DMS79 treated with DMSO at 0.1 percent for 48 hours (cell line): ENCODE results near the gene PKD2.
A peak's percentile ranks its signal among the peaks of the same experiment; 100 is the strongest.

Experiments
- DNase-seq: peaks from one replicate; lab custom pipeline; 2025; lab: John Stamatoyannopoulos, UW

PKD2 gene

GRCh38 chr4:88027611-88028608, 20.5 kb downstream of the PKD2 start:
- DNase-seq = no peak

- no peak for DNase-seq
Measured at GRCh38 chr4:88028946-88029345, 21.5 kb downstream of the PKD2 start.

GRCh38 chr4:88029556-88029955, 22.1 kb downstream of the PKD2 start:
- no peak for DNase-seq

GRCh38 chr4:88030565-88031310, 23.3 kb downstream of the PKD2 start:
- no peak for DNase-seq

DNA sequence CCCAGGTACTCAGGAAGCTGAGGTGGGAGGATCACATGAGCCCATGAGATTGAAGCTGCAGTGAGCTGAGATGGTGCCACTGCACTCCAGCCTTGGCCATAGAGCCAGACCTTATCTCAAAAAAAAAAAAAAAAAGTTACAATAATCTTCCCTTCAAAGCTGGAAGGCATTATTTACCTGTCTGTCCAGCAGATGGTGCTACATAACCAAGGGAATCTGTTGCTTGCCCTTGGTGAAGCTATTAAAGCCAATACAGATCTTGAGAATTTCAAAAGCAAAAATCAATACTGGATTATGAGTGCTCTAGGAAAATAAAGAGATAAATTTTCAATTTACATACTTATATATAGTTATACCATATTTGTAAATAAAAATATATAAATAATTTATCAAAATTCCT, 25.9 kb downstream of the PKD2 start:
- DNase-seq = peak; percentile 1

- no peak for DNase-seq
Measured at GRCh38 chr4:88035292-88035691, 27.9 kb downstream of the PKD2 start.

- DNase-seq = no peak
Measured at GRCh38 chr4:88037447-88037846, 30.0 kb downstream of the PKD2 start.

- no peak for DNase-seq
Measured at GRCh38 chr4:88037936-88038335, 30.5 kb downstream of the PKD2 start.

GRCh38 chr4:88040707-88041106, 33.3 kb downstream of the PKD2 start:
- DNase-seq = no peak

DNA sequence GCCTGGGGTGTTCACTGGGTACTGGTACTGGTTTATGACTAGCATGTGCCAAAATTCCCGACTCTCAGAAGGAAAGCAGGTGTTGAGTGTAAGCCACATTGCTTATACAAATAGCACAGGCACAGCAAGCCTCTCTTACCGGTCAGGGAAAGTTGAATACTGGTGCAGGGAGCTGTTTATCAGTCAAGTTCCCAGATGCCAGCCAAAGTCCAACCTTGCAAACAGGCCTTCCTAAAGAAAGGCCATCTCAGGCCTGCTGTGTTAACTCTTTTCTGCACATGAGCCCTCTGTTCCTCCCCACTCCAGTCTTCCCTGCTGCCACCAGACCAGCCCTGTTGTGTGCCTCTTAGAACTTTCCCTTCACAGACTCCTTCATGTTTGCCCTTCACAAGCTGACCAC, 34.2 kb downstream of the PKD2 start:
- DNase-seq = no peak

DNA sequence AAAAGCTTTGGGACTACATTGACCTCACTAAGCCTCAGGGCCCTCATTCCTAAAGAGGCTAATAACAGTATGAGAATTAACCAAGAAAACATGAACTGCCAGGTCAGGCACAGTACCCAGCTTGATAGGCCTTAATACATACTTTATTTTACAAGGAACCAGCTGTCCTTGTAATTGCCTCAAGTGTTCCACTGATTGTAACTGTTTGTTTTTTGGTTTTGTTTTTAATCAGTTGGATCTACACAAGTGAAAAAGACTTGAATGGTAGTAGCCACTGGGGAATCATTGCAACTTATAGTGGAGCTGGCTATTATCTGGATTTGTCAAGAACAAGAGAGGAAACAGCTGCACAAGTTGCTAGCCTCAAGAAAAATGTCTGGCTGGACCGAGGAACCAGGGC, 35.6 kb downstream of the PKD2 start:
- no peak for DNase-seq

GRCh38 chr4:88043586-88044340, 36.3 kb downstream of the PKD2 start:
- DNase-seq = no peak

DNA sequence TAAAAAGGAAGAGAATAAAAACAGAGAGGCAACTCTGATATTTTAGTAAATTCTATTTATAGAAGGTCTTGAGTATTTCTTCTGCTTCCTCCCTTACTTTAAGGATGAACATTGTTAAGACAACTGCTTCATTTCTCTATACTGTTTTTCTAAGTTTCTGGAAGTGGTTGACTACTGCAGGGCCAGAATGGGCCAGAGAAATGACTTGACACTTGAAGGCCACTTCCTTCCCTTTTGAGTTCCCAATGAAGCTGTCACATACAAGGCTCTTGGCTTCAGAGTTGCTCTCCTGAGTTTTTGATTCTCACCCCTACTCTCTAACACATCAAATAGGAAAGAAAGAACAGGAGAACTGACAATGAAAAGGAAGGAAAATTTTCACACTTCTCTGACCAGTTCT, 37.6 kb downstream of the PKD2 start:
- DNase-seq = no peak

GRCh38 chr4:88054229-88054628, 46.8 kb downstream of the PKD2 start:
- no peak for DNase-seq

DNA sequence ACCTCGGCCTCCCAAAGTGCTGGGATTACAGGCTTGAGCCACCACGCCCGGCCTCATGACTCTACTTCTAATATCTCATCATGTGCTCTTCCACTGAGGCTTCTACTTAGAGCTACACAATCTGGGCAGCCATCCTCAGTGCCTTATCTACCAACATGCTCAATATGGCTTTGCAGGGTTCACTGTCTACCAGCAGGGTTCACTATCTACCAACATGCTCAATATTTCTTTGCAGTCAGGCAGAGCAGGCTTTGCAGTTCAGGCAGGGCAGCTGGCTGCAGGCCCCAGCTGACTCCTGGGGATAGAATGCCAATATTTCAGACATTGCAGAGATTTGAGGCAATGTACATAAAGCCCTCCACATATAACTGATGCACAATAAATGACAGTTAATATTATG, 47.5 kb downstream of the PKD2 start:
- DNase-seq = no peak

DNA sequence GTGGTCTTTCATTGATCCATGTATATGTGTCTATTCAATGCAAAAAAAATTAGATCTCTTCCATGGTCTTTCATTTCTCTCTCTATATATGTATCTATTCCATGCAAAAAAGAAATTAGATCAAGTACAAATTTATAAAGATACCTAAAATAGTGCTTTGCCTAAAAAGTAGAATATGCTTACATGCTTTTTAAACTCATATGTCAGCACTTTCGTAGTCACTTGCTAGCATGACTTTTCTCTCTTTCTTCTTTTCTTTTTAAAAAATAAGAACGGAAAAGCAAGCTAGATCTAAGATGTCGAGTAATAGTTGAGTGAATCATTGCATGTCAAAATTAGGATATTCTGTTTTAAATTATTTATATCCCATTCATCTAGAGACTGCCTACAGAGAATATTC, 50.9 kb downstream of the PKD2 start:
- DNase-seq = no peak

- no peak for DNase-seq
Measured at GRCh38 chr4:88059766-88060165, 52.3 kb downstream of the PKD2 start.

DNA sequence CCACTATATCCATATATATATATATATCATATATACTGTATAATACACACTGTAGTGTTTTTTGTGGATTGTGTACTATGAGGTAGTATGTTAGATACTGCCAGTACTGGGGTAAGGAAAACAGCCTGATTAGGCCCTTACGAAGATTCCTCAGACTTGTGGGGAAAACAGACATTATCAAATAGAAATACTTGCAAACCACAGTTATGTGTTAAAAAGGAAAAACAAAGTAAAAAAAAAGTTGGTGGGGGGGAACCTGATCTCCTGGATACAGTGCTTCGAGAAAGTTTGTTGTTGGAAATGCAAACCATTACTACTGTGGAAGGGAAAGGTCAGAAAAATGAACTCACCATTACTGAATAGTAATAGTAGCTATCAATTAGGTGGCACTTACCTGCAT, 53.0 kb downstream of the PKD2 start:
- no peak for DNase-seq

DNA sequence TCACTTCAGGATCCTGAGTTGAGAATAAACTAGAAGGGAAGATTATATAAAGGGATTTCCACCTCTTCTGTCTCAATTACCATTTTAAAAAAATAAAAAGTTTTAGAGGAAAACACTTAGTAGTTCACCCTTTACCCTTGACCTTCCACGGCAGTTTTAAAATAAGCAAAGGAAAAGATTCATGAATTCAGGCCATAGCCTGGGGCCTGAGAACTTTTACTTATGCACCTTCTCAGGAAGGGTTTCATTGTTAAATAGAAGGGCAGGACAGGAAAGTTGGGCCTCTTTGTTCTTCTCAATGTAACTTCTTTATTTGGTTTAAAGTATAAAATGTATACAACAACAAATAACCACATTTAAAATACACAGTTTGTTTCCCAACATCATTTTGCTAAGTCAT, 54.9 kb downstream of the PKD2 start:
- DNase-seq = no peak

GRCh38 chr4:88062843-88063242, 55.4 kb downstream of the PKD2 start:
- no peak for DNase-seq

DNA sequence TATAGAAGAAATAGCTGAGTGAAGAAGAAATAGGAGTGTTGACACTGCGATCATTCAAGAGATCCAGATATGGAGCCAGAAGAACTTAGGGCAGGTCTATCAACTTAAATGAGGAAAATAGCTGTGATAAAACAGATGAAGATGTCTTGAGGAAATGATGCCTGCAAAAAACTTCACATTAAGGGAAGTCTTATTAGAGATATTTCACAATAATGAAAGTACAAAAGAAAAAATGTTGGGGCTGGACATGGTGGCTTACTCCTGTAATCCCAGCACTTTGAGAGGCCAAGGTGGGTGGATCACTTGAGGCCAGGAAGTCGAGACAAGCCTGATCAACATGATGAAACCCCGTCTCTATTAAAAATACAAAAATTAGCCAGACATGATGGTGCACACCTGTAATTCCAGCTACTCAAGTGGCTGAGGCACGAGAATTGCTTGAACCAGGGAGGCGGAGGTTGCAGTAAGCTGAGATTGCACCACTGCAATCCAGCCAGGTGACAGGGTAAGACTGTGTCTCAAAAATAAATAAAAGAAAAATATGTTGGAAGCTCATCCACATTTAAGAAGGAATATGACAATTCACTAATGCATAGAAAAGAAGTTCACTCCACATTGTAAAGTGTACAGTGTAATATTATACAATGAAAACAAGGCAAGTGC, 56.3 kb downstream of the PKD2 start:
- DNase-seq = no peak

DNA sequence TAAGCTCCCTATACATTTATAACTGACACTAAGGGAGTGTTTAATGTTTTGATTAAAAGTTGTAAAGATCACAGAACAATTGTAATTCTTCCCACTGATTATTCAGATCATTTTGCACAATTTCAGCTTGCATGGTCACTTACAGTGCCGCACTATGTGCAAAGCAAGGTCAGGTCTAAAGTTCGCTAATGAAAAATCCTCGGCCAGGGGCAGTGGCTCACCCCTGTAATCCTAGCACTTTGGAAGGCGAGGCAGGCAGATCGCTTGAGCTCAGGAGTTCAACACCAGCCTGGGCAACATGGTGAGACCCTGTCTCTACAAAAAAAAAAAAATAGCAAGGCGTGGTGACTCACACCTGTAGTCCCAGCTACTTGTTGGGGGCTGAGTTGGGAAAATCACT, 57.0 kb downstream of the PKD2 start:
- DNase-seq = no peak
